ENCODE results near the gene C10orf120.

Gene C10orf120
- long read RNA-seq, result 0 reads

DNA sequence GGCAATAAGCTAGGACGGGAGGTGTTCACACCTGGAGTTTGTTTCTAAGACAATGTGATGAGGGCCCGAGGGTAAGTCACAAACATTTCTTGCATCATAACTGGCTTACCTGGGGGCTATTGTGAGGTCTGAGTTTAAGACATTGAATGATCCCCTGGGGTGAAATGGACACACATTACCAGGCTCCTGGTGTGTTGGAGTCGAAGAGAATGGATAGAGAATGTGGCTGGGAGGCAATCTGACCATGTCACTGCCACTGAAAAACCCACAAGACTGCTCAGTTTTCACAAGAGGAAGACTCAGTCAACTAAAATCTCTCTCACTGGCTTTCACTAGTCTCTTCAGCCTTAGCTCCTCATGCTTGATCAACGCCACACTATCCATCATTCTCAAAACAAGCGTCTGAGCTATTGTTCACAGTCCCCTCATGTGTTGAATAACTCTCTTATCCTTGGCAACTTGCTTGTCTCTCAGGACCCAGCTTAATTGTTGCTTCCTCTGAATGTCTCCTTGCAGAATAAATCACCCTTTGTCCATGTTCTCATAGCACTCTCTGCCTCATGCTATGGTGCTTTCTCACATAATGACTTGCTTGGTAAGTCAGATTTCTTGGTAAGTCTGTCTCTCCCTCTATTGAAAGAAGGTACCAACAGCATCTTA lies at the start of gene C10orf120:
TSS of gene C10orf120 (minus strand) at position 51 of the 660 bp plus-strand sequence. CDS start 56 bp downstream, outside the sequence.
- Histone ChIP-seq H3K27ac (replicated peaks) (no peak within 1 kb of the TSS), H3K27me3 (ENCODE audit: insufficient read depth, poor library complexity, severe bottlenecking) (no peaks in the 10 kb centered on the region), H3K4me3 (replicated peaks; ENCODE audit: insufficient read depth, low read length) (no peak within 1 kb of the TSS)
- DNase-seq (ENCODE audit: low read depth in 1 of 2, low spot score in 1 of 2), result no peak
- TF ChIP-seq POLR2AphosphoS5 (IDR thresholded peaks at IDR 0.05; ENCODE audit: low read depth) (no peak), SPI1 (IDR thresholded peaks at IDR 0.05; ENCODE audit: borderline replicate concordance, low read depth) (no peak), GABPA (IDR thresholded peaks at IDR 0.05; ENCODE audit: low read depth) (no peak)
- TF ChIP-seq, protein P1, sequence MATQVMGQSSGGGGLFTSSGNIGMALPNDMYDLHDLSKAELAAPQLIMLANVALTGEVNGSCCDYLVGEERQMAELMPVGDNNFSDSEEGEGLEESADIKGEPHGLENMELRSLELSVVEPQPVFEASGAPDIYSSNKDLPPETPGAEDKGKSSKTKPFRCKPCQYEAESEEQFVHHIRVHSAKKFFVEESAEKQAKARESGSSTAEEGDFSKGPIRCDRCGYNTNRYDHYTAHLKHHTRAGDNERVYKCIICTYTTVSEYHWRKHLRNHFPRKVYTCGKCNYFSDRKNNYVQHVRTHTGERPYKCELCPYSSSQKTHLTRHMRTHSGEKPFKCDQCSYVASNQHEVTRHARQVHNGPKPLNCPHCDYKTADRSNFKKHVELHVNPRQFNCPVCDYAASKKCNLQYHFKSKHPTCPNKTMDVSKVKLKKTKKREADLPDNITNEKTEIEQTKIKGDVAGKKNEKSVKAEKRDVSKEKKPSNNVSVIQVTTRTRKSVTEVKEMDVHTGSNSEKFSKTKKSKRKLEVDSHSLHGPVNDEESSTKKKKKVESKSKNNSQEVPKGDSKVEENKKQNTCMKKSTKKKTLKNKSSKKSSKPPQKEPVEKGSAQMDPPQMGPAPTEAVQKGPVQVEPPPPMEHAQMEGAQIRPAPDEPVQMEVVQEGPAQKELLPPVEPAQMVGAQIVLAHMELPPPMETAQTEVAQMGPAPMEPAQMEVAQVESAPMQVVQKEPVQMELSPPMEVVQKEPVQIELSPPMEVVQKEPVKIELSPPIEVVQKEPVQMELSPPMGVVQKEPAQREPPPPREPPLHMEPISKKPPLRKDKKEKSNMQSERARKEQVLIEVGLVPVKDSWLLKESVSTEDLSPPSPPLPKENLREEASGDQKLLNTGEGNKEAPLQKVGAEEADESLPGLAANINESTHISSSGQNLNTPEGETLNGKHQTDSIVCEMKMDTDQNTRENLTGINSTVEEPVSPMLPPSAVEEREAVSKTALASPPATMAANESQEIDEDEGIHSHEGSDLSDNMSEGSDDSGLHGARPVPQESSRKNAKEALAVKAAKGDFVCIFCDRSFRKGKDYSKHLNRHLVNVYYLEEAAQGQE (IDR thresholded peaks at IDR 0.05; ENCODE audit: insufficient replicate concordance, low read depth), result no peak
- TF ChIP-seq, protein P2, sequence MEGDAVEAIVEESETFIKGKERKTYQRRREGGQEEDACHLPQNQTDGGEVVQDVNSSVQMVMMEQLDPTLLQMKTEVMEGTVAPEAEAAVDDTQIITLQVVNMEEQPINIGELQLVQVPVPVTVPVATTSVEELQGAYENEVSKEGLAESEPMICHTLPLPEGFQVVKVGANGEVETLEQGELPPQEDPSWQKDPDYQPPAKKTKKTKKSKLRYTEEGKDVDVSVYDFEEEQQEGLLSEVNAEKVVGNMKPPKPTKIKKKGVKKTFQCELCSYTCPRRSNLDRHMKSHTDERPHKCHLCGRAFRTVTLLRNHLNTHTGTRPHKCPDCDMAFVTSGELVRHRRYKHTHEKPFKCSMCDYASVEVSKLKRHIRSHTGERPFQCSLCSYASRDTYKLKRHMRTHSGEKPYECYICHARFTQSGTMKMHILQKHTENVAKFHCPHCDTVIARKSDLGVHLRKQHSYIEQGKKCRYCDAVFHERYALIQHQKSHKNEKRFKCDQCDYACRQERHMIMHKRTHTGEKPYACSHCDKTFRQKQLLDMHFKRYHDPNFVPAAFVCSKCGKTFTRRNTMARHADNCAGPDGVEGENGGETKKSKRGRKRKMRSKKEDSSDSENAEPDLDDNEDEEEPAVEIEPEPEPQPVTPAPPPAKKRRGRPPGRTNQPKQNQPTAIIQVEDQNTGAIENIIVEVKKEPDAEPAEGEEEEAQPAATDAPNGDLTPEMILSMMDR (IDR thresholded peaks at IDR 0.05; ENCODE audit: insufficient read depth, low read length), result no peak

DNA sequence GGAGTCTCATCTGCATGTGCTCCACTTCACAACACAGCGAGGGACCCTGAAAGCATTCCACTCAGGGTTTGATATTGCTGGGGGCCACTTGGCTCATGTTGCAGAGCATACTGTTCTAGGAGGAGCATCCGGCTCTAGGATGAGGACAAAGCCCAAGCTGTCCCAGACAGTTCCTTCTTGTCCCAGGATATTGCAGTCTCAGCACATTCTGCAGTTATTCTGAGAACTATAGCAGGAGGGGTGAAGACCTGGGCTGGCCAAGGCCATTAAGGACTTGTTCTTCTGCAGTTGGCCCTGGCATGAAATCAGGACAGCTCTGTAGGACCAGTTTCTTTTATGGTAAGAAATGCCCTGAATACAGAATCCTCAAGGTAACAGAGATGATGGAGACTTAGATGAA lies 48.9 kb upstream of the C10orf120 start:
- no peak for DNase-seq (ENCODE audit: low read depth in 1 of 2, low spot score in 1 of 2)

DNA sequence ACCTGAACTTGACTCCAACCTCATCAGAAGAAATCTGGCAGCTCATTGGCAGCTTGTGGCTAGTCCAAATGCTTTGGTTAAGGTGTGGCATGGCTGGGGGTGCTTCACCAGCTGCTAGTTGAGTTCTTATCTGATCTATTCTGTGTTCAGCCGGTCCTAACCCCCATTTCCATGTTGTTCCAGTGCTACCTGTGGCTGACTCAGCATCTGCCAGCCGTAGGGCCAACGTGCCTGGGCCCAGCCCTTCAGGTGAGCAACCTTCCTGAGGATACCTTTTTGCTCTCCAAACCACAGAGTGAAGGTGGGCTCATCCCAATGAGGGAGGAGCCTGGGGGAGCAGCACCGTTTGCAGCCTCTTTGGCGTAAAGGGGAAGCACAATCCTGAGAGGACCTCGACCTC lies 46.8 kb upstream of the C10orf120 start:
- TF ChIP-seq POLR2AphosphoS5 (IDR thresholded peaks at IDR 0.05; ENCODE audit: low read depth), result no peak
- no peak for TF ChIP-seq GABPA (IDR thresholded peaks at IDR 0.05; ENCODE audit: low read depth)
- TF ChIP-seq, protein P1 (IDR thresholded peaks at IDR 0.05; ENCODE audit: insufficient replicate concordance, low read depth), result no peak
- TF ChIP-seq, protein P2 (IDR thresholded peaks at IDR 0.05; ENCODE audit: insufficient read depth, low read length), result no peak
- TF ChIP-seq SPI1 (IDR thresholded peaks at IDR 0.05; ENCODE audit: borderline replicate concordance, low read depth), result no peak
- Histone ChIP-seq H3K27ac (replicated peaks) (no peak overlapping the region), H3K27me3 (ENCODE audit: insufficient read depth, poor library complexity, severe bottlenecking) (peaks cover 2% of the 10 kb centered on the region), H3K4me3 (replicated peaks; ENCODE audit: insufficient read depth, low read length) (no peak overlapping the region)
- DNase-seq (ENCODE audit: low read depth in 1 of 2, low spot score in 1 of 2), result no peak

More for the DNA sequence above, 48.9 kb upstream of the C10orf120 start:
- H3K27me3 ChIP-seq (ENCODE audit: insufficient read depth, poor library complexity, severe bottlenecking), result peaks cover 2% of the 10 kb centered on the region
- H3K27ac ChIP-seq (replicated peaks), result no peak overlapping the region
- no peak overlapping the region for H3K4me3 ChIP-seq (replicated peaks; ENCODE audit: insufficient read depth, low read length)
- TF ChIP-seq GABPA (IDR thresholded peaks at IDR 0.05; ENCODE audit: low read depth), result no peak

DNA sequence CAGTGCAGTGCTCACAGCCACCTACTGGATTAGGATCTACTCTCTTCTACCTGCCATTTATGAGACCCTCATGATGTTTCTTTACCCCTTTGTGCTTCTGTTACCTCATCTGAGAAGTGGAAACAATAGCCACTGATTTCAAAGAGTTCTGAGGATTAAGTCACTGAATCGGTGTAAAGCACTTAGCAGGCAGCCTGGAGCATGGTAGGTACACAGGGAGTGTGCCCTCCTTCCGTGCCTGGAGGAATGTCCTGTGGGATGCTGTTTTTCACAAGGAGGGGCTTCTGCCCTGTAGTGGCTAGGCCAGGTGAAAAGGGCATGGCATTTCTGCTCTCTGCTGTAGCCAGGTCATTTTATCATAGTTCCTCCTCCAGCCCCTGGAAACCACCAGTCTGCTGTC lies 44.6 kb upstream of the C10orf120 start:
- TF ChIP-seq GABPA (IDR thresholded peaks at IDR 0.05; ENCODE audit: low read depth), result no peak
- TF ChIP-seq, protein P1 (IDR thresholded peaks at IDR 0.05; ENCODE audit: insufficient replicate concordance, low read depth), result no peak
- no peak for TF ChIP-seq SPI1 (IDR thresholded peaks at IDR 0.05; ENCODE audit: borderline replicate concordance, low read depth)
- TF ChIP-seq, protein P2 (IDR thresholded peaks at IDR 0.05; ENCODE audit: insufficient read depth, low read length), result no peak
- Histone ChIP-seq H3K27me3 (ENCODE audit: insufficient read depth, poor library complexity, severe bottlenecking) (peaks cover 2% of the 10 kb centered on the region), H3K27ac (replicated peaks) (no peak overlapping the region), H3K4me3 (replicated peaks; ENCODE audit: insufficient read depth, low read length) (no peak overlapping the region)
- DNase-seq (ENCODE audit: low read depth in 1 of 2, low spot score in 1 of 2), result no peak
